ENCODE results near the gene ARID1B.

DNA sequence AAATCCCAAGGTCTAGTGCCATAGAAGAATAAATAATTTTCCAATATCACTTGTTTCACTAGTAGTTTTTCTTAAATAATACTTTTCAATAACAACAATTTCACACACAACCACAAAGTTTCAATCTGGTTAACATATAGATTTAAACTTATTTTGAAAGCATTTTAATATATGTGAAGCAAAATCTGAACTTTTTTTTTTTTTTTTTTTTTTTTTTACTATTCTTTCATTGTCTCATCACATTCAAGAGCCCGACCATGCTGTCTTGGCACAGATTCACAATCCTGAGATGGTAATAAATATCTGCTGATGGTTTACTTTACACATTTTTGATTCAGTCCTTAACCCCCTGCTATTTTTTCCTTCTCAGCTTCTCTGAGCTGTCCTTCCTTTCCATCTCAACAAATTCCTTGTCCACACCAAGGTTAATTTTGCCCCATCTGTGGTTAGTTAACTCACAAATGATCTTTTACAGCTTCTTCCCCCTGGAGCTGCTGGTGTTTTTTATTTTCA is 283.3 kb downstream of the ARID1B start:
- TF ChIP-seq, protein P1, sequence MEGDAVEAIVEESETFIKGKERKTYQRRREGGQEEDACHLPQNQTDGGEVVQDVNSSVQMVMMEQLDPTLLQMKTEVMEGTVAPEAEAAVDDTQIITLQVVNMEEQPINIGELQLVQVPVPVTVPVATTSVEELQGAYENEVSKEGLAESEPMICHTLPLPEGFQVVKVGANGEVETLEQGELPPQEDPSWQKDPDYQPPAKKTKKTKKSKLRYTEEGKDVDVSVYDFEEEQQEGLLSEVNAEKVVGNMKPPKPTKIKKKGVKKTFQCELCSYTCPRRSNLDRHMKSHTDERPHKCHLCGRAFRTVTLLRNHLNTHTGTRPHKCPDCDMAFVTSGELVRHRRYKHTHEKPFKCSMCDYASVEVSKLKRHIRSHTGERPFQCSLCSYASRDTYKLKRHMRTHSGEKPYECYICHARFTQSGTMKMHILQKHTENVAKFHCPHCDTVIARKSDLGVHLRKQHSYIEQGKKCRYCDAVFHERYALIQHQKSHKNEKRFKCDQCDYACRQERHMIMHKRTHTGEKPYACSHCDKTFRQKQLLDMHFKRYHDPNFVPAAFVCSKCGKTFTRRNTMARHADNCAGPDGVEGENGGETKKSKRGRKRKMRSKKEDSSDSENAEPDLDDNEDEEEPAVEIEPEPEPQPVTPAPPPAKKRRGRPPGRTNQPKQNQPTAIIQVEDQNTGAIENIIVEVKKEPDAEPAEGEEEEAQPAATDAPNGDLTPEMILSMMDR (IDR thresholded peaks at IDR 0.05): no peak
- no peak for TF ChIP-seq EZH2 (IDR thresholded peaks at IDR 0.05; ENCODE audit: borderline replicate concordance, insufficient read depth, low read depth, low read length, poor library complexity, severe bottlenecking)
